ENCODE data around the gene PLEKHA7. TPM values are rescaled to one million over a fixed set of nuclear protein-coding genes. Genes with fewer than 3 reads are reported as not detected.

The PLEKHA7 gene
- total RNA-seq, 1 donor from 2014 or later: 0.92 TPM

- H3K4me1 Mint-ChIP-seq (ENCODE audit: low read depth): peaks cover 10% of the 10 kb centered on the region
- peak overlapping the region; percentile 43 for H3K27ac Mint-ChIP-seq (ENCODE audit: unreplicated experiment)
Observed at GRCh38 chr11:17020831-17021230, 6.6 kb upstream of the PLEKHA7 start.

GRCh38 chr11:17019232-17019631 lies 5.0 kb upstream of the PLEKHA7 start:
- H3K27me3 Mint-ChIP-seq (ENCODE audit: low read depth): peaks cover 8% of the 10 kb centered on the region
- DNase-seq (ENCODE audit: low spot score): no peak
- no peaks in the 10 kb centered on the region for H3K36me3 Mint-ChIP-seq (ENCODE audit: low read depth)
- no peak overlapping the region for H3K27ac Mint-ChIP-seq (ENCODE audit: unreplicated experiment)
- H3K4me3 Mint-ChIP-seq (ENCODE audit: unreplicated experiment): no peak overlapping the region
- no peaks in the 10 kb centered on the region for H3K9me3 Mint-ChIP-seq (ENCODE audit: low read depth)
- no peak for TF ChIP-seq CTCF (IDR thresholded peaks at IDR 0.05)
- peaks cover 10% of the 10 kb centered on the region for H3K4me1 Mint-ChIP-seq (ENCODE audit: low read depth)

More at GRCh38 chr11:17020831-17021230, 6.6 kb upstream of the PLEKHA7 start:
- H3K36me3 Mint-ChIP-seq (ENCODE audit: low read depth): no peaks in the 10 kb centered on the region
- peaks cover 2% of the 10 kb centered on the region for H3K27me3 Mint-ChIP-seq (ENCODE audit: low read depth)
- no peaks in the 10 kb centered on the region for H3K9me3 Mint-ChIP-seq (ENCODE audit: low read depth)
- DNase-seq (ENCODE audit: low spot score): no peak
- no peak overlapping the region for H3K4me3 Mint-ChIP-seq (ENCODE audit: unreplicated experiment)
- TF ChIP-seq CTCF (IDR thresholded peaks at IDR 0.05): no peak

GRCh38 chr11:17015627-17016126 lies 1.5 kb upstream of the PLEKHA7 start:
- no peak for DNase-seq (ENCODE audit: low spot score)
- Mint-ChIP-seq H3K36me3 (ENCODE audit: low read depth) (no peaks in the 10 kb centered on the region), H3K9me3 (ENCODE audit: low read depth) (no peaks in the 10 kb centered on the region), H3K4me3 (ENCODE audit: unreplicated experiment) (no peak overlapping the region), H3K4me1 (ENCODE audit: low read depth) (peaks cover 4% of the 10 kb centered on the region), H3K27ac (ENCODE audit: unreplicated experiment) (no peak overlapping the region), H3K27me3 (ENCODE audit: low read depth) (peaks cover 8% of the 10 kb centered on the region)
- no peak for TF ChIP-seq CTCF (IDR thresholded peaks at IDR 0.05)

- peaks cover 4% of the 10 kb centered on the region for H3K4me1 Mint-ChIP-seq (ENCODE audit: low read depth)
- H3K4me3 Mint-ChIP-seq (ENCODE audit: unreplicated experiment): peak overlapping the region; percentile 78
- no peak for DNase-seq (ENCODE audit: low spot score)
- no peaks in the 10 kb centered on the region for H3K9me3 Mint-ChIP-seq (ENCODE audit: low read depth)
- no peaks in the 10 kb centered on the region for H3K36me3 Mint-ChIP-seq (ENCODE audit: low read depth)
- TF ChIP-seq CTCF (IDR thresholded peaks at IDR 0.05): peak; percentile 66
- peak overlapping the region; percentile 36 for H3K27ac Mint-ChIP-seq (ENCODE audit: unreplicated experiment)
- peaks cover 8% of the 10 kb centered on the region for H3K27me3 Mint-ChIP-seq (ENCODE audit: low read depth)
Observed at GRCh38 chr11:17014833-17015626, 816 bp upstream of the PLEKHA7 start.

- Mint-ChIP-seq H3K4me1 (ENCODE audit: low read depth) (peaks cover 4% of the 10 kb centered on the region), H3K27me3 (ENCODE audit: low read depth) (peaks cover 8% of the 10 kb centered on the region), H3K9me3 (ENCODE audit: low read depth) (no peaks in the 10 kb centered on the region), H3K4me3 (ENCODE audit: unreplicated experiment) (peak overlapping the region; percentile 25), H3K36me3 (ENCODE audit: low read depth) (no peaks in the 10 kb centered on the region), H3K27ac (ENCODE audit: unreplicated experiment) (no peak overlapping the region)
- no peak for DNase-seq (ENCODE audit: low spot score)
- peak; percentile 13 for TF ChIP-seq CTCF (IDR thresholded peaks at IDR 0.05)
Observed at GRCh38 chr11:17013548-17014320, 480 bp downstream of the PLEKHA7 start.

All from chondrocyte (in vitro differentiated cells).